Prostate gland (tissue), 2 donors: ENCODE data around the gene PPP1R2B. TPM values are rescaled to one million over a fixed set of nuclear protein-coding genes. Genes with fewer than 3 reads are reported as not detected.

Source experiments
- DNase-seq: peaks from one replicate; pipeline ENCODE4 v3.0.0-alpha.2; 2019; ENCODE audit warnings: low spot score
- H3K27ac ChIP-seq, 2 donors: fragments of 200-600 bp; sonication (generic); 2 replicates each; pipeline ENCODE4 v1.5.1; 2017 to 2019
- H3K27me3 ChIP-seq: fragments of 200-600 bp; sonication (generic); replicated peaks from 2 replicates; pipeline ENCODE4 v1.5.1; 2019; ENCODE audit not compliant: insufficient read depth
- H3K36me3 ChIP-seq, 2 donors: fragments of 200-600 bp; sonication (generic); 1 replicate in 1 of 2; 2 replicates in 1 of 2; pipeline versions ENCODE4 v1.5.1 to v1.8.1; 2017 to 2019
- H3K4me1 ChIP-seq: fragments of 200-600 bp; sonication (generic); replicated peaks from 2 replicates; pipeline ENCODE4 v1.5.1; 2019
- H3K4me3 ChIP-seq, 2 donors: fragments of 200-600 bp; sonication (generic); 2 replicates each; pipeline ENCODE4 v1.5.1; 2017 to 2019
- H3K9me3 ChIP-seq: fragments of 200-600 bp; sonication (generic); 2 replicates; pipeline ENCODE4 v1.5.1; 2017
- POLR2A ChIP-seq: fragments of 450-650 bp; IDR thresholded peaks from one replicate; pipeline ENCODE4 v1.6.1; 2016; ENCODE audit warnings: antibody characterized with exemption, mild to moderate bottlenecking
- POLR2AphosphoS5 ChIP-seq: sonication (generic); formaldehyde crosslinking; IDR thresholded peaks from one replicate; pipeline ENCODE4 v1.6.1; 2017; ENCODE audit warnings: antibody characterized with exemption
- WGBS: methylation state at CpG from one replicate; pipeline ENCODE4 v1.1.5; 2018; 5-methylcytosine and 5-hydroxymethylcytosine counted together
- intact Hi-C: fragments of 100-400 bp; cut with DNase I; formaldehyde crosslinking; loops from one replicate; pipeline ENCODE4 v1.14.2; 2022
- total RNA-seq, 2 donors: library from RNA; depleted of rRNA; stranded (reverse); fragments of >200 nt; gene quantifications; one replicate each; pipeline ENCODE4 v1.1.0, GENCODE V29; 2016
- TF ChIP-seq, protein P1 (sequence below), 4 experiments: fragments of 200-600 bp in 2 of 4; fragments of 450-650 bp in 2 of 4; sonication (generic) in 2 of 4; IDR thresholded peaks; 1 replicate in 3 of 4; 2 replicates in 1 of 4; pipeline ENCODE4 v1.5.1; 2016 to 2019; ENCODE audit warnings: antibody characterized with exemption in 4 of 4, mild to moderate bottlenecking in 2 of 4, moderate library complexity in 2 of 4

Gene PPP1R2B
- total RNA-seq, 2 donors from 2014 or later, result 1.4 TPM; not detected in 1

DNA sequence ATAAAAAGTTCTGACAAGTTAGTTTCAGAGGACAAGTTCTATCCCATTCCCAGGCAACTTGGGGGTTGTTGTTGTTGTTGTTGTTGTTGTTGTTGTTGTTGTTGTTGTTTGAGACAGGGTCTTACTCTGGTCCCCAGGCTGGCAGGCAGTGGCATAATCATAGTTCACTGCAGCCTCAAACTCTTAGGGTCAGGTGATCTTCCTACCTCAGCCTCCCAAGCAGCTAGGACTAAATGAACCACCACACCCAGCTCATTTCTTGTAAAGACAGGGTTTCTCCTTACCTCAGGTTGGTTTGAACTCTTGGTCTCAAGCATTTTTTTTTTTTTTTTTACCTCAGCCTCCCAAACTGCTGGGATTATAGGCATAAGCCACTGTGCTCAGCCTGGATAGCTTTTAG lies 15.3 kb downstream of the PPP1R2B start:
- Histone ChIP-seq H3K9me3 (no peaks in the 10 kb centered on the region), H3K27ac (no peak overlapping the region), H3K36me3 (no peaks in the 10 kb centered on the region), H3K27me3 (no peaks in the 10 kb centered on the region), H3K4me3 (no peak overlapping the region), H3K4me1 (no peaks in the 10 kb centered on the region)
- TF ChIP-seq, protein P1, sequence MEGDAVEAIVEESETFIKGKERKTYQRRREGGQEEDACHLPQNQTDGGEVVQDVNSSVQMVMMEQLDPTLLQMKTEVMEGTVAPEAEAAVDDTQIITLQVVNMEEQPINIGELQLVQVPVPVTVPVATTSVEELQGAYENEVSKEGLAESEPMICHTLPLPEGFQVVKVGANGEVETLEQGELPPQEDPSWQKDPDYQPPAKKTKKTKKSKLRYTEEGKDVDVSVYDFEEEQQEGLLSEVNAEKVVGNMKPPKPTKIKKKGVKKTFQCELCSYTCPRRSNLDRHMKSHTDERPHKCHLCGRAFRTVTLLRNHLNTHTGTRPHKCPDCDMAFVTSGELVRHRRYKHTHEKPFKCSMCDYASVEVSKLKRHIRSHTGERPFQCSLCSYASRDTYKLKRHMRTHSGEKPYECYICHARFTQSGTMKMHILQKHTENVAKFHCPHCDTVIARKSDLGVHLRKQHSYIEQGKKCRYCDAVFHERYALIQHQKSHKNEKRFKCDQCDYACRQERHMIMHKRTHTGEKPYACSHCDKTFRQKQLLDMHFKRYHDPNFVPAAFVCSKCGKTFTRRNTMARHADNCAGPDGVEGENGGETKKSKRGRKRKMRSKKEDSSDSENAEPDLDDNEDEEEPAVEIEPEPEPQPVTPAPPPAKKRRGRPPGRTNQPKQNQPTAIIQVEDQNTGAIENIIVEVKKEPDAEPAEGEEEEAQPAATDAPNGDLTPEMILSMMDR (IDR thresholded peaks at IDR 0.05), result no peak
- TF ChIP-seq POLR2AphosphoS5 (no peak), POLR2A (no peak)
- DNase-seq, result no peak
- intact Hi-C loops, result no loop called here

DNA sequence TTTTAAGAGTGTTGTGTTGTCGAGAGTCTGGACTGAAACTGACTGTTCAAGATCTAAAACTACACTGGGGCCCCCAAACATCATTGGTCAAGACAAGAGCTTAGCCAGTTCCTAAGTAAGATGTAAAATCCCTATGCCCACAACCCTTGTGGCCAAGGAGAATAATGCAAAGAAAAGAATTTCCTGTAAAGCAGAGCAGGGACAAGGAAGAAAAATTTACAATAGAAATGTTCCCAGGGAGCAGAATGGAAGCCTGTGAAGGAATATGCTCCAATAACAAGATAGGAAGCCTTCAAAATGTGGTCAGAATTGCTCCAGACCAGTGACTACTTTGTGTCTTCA lies 20.4 kb downstream of the PPP1R2B start:
- TF ChIP-seq POLR2AphosphoS5, result no peak
- no peak for TF ChIP-seq POLR2A
- TF ChIP-seq, protein P1 (IDR thresholded peaks at IDR 0.05), result no peak
- intact Hi-C loops, result no loop called here
- H3K27ac ChIP-seq, result no peak overlapping the region
- H3K9me3 ChIP-seq, result no peaks in the 10 kb centered on the region
- no peaks in the 10 kb centered on the region for H3K27me3 ChIP-seq
- DNase-seq, result no peak
- no peaks in the 10 kb centered on the region for H3K4me1 ChIP-seq
- H3K36me3 ChIP-seq, result no peaks in the 10 kb centered on the region
- WGBS, result 77% methylated on average over 1 of the region's 1 CpG
- no peak overlapping the region for H3K4me3 ChIP-seq

DNA sequence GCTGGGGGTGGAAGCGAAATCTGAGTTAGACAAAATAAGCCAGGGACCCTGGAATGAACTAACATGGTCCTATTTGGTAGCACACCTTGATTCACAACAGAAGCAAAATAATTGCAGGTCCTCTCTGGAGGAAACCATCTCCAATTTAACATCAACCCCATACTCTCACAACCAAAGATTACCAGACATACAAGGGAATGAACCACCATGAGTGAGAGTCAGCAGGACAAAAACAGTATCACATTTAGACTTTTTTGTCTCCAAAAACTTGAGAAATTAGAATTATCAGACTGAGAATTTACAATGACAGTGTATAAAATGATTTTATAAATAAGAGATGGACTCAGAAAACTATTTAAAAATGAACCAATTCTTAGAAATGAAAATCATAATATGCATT lies 21.1 kb downstream of the PPP1R2B start:
- intact Hi-C loops, result no loop called here
- Histone ChIP-seq H3K36me3 (no peaks in the 10 kb centered on the region), H3K4me1 (no peaks in the 10 kb centered on the region), H3K9me3 (no peaks in the 10 kb centered on the region), H3K27me3 (no peaks in the 10 kb centered on the region), H3K4me3 (no peak overlapping the region), H3K27ac (no peak overlapping the region)
- 91% methylated on average over 1 of the region's 1 CpG for WGBS
- TF ChIP-seq, protein P1 (IDR thresholded peaks at IDR 0.05), result no peak
- TF ChIP-seq POLR2AphosphoS5 (no peak), POLR2A (no peak)
- DNase-seq, result no peak

DNA sequence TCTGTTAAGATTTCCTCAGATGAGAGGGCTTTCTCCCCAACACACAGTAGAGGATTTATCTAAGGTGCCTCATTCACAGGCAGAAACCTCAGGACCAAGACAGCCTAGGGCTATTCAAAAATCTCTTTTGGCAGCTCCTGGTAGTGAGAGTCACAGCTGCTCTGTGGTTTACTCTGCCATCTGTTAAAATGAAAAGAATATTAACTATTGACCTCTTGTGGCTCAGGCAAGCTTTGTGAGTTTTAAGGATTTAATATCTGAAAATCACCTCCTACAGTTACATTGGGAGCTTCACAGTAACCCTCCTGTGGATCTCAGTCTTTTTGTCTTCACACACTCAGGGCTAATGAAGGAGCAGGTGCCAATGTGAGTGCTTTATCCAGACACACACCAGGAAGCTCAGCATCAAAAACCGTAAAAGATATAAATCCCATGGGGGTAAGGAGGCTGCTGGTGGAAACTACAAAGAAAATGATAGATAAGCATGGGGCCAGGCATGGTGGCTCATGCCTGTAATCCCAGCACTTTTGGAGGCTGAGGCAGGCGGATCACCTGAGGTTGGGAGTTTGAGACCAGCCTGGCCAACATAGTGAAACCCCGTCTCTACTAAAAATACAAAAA lies 29.7 kb downstream of the PPP1R2B start:
- intact Hi-C loops, result no loop called here
- Histone ChIP-seq H3K4me1 (no peaks in the 10 kb centered on the region), H3K9me3 (no peaks in the 10 kb centered on the region), H3K36me3 (no peaks in the 10 kb centered on the region), H3K27ac (no peak overlapping the region), H3K4me3 (no peak overlapping the region), H3K27me3 (no peaks in the 10 kb centered on the region)
- TF ChIP-seq POLR2AphosphoS5 (no peak), POLR2A (no peak)
- TF ChIP-seq, protein P1 (IDR thresholded peaks at IDR 0.05), result no peak
- no peak for DNase-seq
- 82% methylated on average over 3 of the region's 3 CpGs for WGBS

DNA sequence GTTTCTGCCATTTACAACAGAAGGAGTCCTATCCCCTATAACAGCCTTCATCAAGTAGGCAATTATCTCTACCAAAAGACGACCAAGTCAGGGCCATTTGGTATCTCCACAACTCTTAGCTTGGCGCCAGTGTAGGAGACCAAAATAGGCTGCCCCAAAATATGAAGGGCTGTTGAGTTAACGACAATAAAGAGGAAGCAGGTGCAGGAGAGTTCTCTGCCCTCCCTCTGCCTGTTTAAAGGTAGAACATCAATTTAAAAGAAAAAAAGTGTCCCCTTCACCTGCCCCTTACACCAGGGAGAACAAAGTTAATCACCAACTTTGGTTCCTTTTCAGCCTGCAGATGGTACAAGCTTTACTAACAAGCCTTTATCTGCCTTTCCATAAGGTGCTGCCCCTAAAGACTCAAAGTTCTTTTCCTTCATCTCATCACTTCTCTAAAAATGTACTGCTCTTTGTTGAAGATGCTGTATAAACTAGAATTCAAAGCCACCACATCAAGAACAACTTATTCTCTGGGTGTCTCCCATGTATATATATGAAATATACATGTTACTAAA lies 33.3 kb downstream of the PPP1R2B start:
- 69% methylated on average over 3 of the region's 3 CpGs for WGBS
- Histone ChIP-seq H3K27me3 (no peaks in the 10 kb centered on the region), H3K9me3 (no peaks in the 10 kb centered on the region), H3K4me3 (no peak overlapping the region), H3K4me1 (no peaks in the 10 kb centered on the region), H3K27ac (no peak overlapping the region), H3K36me3 (no peaks in the 10 kb centered on the region)
- TF ChIP-seq, protein P1 (IDR thresholded peaks at IDR 0.05), result no peak
- TF ChIP-seq POLR2AphosphoS5, result no peak
- intact Hi-C loops, result no loop called here
- DNase-seq, result no peak
